ENCODE measurements around the gene NCAM1. TPM values are rescaled to one million over a fixed set of nuclear protein-coding genes. Genes with fewer than 3 reads are reported as not detected.

NCAM1 gene
- total and polyA plus RNA-seq, 2 of the 13 experiments (the other 11 are each of a cell fraction or from before 2014, with no cell fraction given): 0.05 TPM; not detected in 1

DNA sequence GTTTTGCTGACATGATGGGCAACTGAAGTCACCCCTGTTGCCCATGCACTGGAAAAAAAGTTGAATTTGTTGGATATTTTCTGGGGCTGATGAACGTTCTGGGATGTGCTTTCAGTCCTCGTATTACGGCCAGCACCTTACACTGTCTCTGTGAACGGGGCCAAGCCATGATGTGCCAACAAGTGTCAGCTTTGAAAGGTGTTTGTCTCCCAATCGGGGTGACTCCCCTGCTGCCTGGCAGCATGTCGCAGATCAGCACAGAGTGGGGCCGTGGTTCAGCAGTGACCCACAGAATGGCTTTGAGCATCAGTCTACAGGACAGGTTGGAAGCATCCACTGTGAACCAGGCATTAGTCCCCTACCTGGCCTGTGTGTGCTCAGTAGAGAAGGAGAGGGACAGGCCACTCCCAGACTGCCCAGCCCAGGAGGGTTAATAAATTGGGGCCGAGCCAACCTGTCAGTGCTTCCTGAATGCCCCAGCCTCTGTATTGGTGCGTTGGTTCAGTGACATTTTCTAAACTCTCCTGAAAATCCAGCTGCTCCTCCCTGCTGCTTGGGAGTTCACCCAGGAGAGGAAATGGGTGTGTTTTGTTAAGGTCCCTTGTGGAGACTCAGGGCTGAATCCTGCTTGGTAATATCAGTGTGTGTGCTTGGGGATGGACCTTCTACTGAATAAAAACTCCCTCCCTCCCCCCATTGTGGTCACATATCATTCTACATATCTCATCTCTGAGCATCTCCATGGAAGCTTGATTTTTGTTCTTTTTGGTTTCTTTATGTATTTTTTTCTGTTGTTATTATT is 302.4 kb downstream of the NCAM1 start:
- in situ Hi-C loops (cut with HindIII; ENCODE audit: extremely low pct_ligation_motif_present, low pct_unique_long_range_greater_than_20kb): no loop called here
- TF ChIP-seq ZNF766 (CRISPR knock-in tag; IDR thresholded peaks at IDR 0.05; ENCODE audit: borderline replicate concordance) (no peak), SOX6 (IDR thresholded peaks at IDR 0.05) (no peak), SOX6 (CRISPR knock-in tag; IDR thresholded peaks at IDR 0.05) (no peak), ZNF577 (CRISPR knock-in tag; IDR thresholded peaks at IDR 0.05; ENCODE audit: borderline replicate concordance, low read depth) (no peak)
- no TSS peak for BruUV-seq (replicated peaks)
- no peak for FAIRE-seq
- H3K27ac ChIP-seq (ENCODE audit: extremely low read length, insufficient read depth, low read length): no peak overlapping the region
- intact Hi-C loops (cut with micrococcal nuclease; ENCODE audit: unreplicated experiment): no loop called here
- H3K27me3 ChIP-seq (ENCODE audit: control insufficient read depth in 1 of 2, insufficient read depth in 2 of 2, low read length in 2 of 2): peaks cover 1 to 28% of the 10 kb centered on the region in 2 experiments; a peak in 3 of 5 replicates
- H4K20me1 ChIP-seq (ENCODE audit: insufficient read depth, low read length): no peaks in the 10 kb centered on the region
- no peaks in the 10 kb centered on the region for H3K9me3 ChIP-seq (ENCODE audit: low read length)
- WGBS (ENCODE audit: low lambda C conversion rate): 39% methylated on average over 4 of the region's 9 CpGs
- no peak overlapping the region for H3K4me3 ChIP-seq (replicated peaks in 1 of 3; ENCODE audit: insufficient read depth in 1 of 3, low read depth in 2 of 3, low read length in 3 of 3)
- no peak overlapping the region for H3K9ac ChIP-seq (ENCODE audit: insufficient read depth, low read depth, low read length)
- DNase-seq (ENCODE audit: low spot score): no peak
- no peaks in the 10 kb centered on the region for H3K79me2 ChIP-seq (ENCODE audit: insufficient read depth, low read length)
- H3K36me3 ChIP-seq (replicated peaks in 1 of 2; ENCODE audit: control insufficient read depth in 1 of 2, insufficient read depth in 2 of 2, low read length in 2 of 2): no peaks in the 10 kb centered on the region
- no peak for ATAC-seq
- no peak overlapping the region for H3K4me2 ChIP-seq (ENCODE audit: low read depth, low read length)
- H2AFZ ChIP-seq (ENCODE audit: low read length): no peak overlapping the region
- ChIA-PET CTCF (ENCODE audit: low intra/inter-chr PET ratio, low total read pairs) (no interaction called here), POLR2A (no interaction called here)
- H3K4me1 ChIP-seq (ENCODE audit: insufficient read depth, low read length): no peaks in the 10 kb centered on the region

- Histone ChIP-seq H3K9me3 (ENCODE audit: low read length) (no peaks in the 10 kb centered on the region), H3K4me1 (ENCODE audit: insufficient read depth, low read length) (no peaks in the 10 kb centered on the region), H3K27me3 (ENCODE audit: control insufficient read depth in 1 of 2, insufficient read depth in 2 of 2, low read length in 2 of 2) (peaks cover 1 to 28% of the 10 kb centered on the region in 2 experiments; a peak in 3 of 5 replicates), H3K79me2 (ENCODE audit: insufficient read depth, low read length) (no peaks in the 10 kb centered on the region), H3K27ac (ENCODE audit: extremely low read length, insufficient read depth, low read length) (no peak overlapping the region), H3K4me3 (replicated peaks in 1 of 3; ENCODE audit: insufficient read depth in 1 of 3, low read depth in 2 of 3, low read length in 3 of 3) (no peak overlapping the region), H3K9ac (ENCODE audit: insufficient read depth, low read depth, low read length) (no peak overlapping the region), H3K4me2 (ENCODE audit: low read depth, low read length) (no peak overlapping the region), H3K36me3 (replicated peaks in 1 of 2; ENCODE audit: control insufficient read depth in 1 of 2, insufficient read depth in 2 of 2, low read length in 2 of 2) (no peaks in the 10 kb centered on the region), H4K20me1 (ENCODE audit: insufficient read depth, low read length) (no peaks in the 10 kb centered on the region), H2AFZ (ENCODE audit: low read length) (no peak overlapping the region)
- in situ Hi-C loops (cut with HindIII; ENCODE audit: extremely low pct_ligation_motif_present, low pct_unique_long_range_greater_than_20kb) (no loop called here), intact Hi-C loops (cut with micrococcal nuclease; ENCODE audit: unreplicated experiment) (no loop called here)
- WGBS (ENCODE audit: low lambda C conversion rate): no CpG with 5 or more reads among the region's 2 CpGs
- TF ChIP-seq NFE2L1 (CRISPR knock-in tag; IDR thresholded peaks at IDR 0.05; ENCODE audit: borderline replicate concordance) (no peak), REL (CRISPR knock-in tag; conservative IDR thresholded peaks at IDR 0.05) (no peak), ZNF547 (CRISPR knock-in tag; IDR thresholded peaks at IDR 0.05) (no peak), ZNF367 (CRISPR knock-in tag; IDR thresholded peaks at IDR 0.05; ENCODE audit: borderline replicate concordance) (no peak)
- ChIA-PET CTCF (ENCODE audit: low intra/inter-chr PET ratio, low total read pairs) (no interaction called here), POLR2A (no interaction called here)
- DNase-seq (ENCODE audit: low spot score): no peak
- FAIRE-seq: no peak
- ATAC-seq: no peak
- no TSS peak for BruUV-seq (replicated peaks)
Measured at GRCh38 chr11:113265362-113265761, 304.1 kb downstream of the NCAM1 start.
